HG03064 (cell line): Measurements from ENCODE around the gene PPP1R14C.
"Not testable (repeated sequence)": the region's sequence is repeated elsewhere in the genome, so short reads cannot be mapped to it uniquely, and the experiment has no call there.

Experiments used
- ATAC-seq: cut with Tn5 transposase; IDR thresholded peaks from one replicate; pipeline ENCODE4 v1.9.1; 2021; ENCODE audit warnings: low read depth; ENCODE audit not compliant: unreplicated experiment

PPP1R14C gene

DNA sequence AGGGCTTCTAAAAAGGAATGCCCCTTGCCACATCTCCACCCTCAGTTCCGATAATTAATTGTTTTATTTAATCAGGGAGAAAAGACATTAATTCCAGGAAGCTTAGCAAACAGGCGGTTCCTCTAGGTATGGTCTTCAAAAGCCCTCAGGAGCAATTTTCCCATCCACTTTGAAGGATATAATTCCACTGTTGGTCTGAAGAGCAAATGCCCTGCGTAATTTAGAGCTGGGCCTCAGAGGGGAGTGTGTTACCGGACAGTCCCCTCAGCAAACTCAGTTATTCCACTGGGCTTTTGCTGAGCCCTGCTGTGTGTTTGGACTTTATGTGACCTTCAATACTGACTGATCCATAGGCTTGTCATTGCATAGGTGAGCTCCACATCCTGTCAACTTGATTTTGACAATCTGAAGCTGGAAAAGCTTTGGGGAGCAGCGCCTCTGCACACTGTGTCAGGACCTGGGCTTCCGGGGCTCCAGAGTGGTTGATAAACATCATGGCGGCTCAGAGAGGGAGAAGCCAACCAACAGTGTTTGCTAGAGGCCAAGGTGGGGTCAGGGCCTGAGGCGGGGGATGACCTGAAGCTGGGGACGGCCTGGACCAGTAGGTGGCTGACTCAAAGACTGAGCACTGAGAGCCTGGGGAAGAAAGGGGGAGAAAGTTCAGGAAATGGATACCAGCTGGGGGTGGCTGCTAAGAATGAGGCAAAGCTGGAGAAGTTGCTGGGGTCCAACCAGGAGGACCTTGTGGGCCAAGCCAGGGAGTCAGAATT, 43.5 kb downstream of the PPP1R14C start:
- no peak for ATAC-seq

DNA sequence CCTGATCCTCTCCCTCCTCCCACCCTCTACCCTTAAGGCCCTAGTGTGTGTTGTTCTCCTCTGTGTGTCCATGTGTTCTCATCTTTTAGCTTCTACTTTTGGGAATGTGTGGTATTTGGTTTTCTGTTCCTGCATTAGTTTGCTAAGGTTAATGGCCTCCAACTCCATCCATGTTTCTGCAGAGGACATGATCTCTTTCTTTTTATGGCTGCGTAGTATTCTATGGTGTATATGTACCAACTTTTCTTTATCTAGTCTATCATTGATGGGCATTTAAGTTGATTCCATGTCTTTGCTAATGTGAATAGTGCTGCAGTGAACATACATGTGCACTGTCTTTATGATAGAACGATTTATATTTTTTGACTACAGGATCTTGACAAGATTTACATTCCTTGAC, 44.6 kb downstream of the PPP1R14C start:
- not testable (repeated sequence) for ATAC-seq

DNA sequence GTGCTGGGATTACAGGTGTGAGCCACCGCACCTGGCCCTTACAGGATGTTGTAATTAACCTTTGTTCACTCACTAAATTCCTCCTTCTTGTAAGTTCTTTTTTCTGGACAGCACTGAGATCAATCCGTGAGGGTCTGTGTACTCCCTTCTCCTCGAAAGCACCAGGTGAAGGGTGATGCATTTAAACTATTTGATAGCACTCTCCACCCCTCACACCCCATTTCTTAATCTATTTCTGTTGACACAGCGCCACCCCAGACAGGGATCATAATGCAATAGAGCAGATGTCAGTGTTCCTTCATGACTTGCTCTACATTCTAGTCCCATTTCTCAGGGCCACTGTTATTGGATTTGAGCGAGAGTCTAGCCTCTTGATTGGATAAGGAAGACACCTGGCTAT, 46.3 kb downstream of the PPP1R14C start:
- ATAC-seq, result no peak

DNA sequence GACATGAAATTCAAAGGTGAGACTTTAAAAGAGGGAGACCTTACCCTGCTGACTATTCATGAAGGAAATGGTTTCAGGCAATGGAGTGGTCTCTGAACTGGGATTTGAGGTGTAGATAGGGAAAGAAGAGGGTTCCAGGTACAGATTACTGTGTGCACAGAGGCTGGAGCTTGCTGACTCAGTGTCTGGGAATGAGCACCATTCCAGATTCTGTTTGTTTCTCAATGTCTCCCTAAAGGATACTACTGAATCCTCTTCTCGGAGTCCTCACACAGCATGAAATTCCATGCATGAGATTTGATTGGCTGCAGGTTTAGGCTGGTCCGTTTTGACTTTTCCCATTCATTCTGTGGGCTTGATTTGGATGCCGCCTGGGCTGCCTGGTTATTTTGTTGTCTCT, 49.0 kb downstream of the PPP1R14C start:
- no peak for ATAC-seq

DNA sequence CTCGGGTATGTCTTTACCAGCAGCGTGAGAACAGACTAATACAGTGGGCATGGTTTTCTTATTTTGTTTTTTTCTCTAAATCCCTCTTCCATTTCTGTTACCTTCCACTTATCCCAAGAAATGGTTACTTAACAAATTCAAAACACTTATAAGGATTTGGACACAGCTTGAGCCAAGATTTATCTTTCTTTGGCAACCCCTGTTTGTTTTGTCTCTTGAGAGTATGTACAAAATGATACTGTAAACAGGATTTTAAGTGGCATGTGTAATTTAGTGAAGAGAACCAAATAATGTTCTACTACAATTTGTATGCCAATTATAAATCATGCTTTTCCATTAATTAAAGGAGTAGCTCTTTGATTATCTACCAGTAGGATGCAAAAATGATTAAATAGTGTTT, 51.4 kb downstream of the PPP1R14C start:
- ATAC-seq, result no peak

DNA sequence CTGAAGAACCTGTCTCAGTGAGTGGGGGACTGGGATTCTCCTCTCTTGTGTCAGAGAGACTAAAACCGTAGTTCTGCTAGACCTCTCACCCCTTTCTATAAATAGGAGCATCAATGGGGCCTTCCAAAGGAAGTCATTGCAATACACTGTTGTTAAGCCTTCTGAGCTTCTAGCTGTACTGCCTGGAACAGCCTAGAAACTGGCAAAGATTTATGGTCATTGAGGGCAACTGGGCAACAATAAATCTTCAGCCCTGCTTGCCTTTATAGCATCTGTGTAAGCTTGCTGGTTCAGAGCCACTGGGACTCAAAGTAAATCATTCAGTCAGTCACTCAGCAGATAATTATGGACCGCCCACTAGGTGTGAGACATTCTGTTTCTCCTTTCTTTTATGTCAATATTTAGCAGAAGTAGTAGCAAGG, 53.2 kb downstream of the PPP1R14C start:
- ATAC-seq, result no peak

DNA sequence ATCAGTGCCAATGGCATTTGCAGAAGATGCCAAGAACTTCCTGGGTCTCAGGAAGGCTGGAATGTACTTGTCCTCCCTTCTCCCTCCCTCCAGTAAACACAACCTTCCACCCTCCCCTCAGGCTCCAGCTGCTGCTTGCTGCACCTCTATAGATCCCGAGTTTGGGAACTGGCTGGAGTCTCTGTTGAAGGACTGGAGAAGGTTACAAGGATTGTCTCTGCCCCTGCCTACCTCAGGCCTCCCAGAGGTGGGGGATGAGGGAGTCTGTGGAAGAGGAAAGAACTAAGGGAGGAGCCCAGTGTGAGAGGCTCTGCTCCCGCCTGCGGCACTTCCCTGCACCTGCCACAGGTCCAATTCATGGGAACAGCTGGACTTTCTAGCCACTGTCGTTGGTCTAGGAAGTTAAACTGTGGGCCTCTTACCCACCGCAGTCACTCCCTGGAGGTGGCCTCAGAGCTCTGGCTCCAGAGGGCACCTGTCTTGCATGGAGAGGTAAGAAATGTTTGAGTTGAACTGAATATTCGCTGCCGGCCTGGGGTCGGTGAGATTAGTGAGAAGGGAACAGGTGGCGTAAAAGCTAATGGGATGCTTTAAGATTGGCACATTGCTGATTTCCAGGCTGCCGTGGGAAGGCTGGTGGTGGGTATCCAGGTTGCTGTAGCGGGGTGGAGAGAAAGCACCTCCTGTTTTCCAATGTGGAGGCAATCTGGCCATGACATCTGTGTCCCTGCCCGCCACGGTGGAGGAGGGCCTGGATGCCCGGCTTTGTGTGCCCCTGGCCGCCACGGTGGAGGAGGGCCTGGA, 54.3 kb downstream of the PPP1R14C start:
- no peak for ATAC-seq

DNA sequence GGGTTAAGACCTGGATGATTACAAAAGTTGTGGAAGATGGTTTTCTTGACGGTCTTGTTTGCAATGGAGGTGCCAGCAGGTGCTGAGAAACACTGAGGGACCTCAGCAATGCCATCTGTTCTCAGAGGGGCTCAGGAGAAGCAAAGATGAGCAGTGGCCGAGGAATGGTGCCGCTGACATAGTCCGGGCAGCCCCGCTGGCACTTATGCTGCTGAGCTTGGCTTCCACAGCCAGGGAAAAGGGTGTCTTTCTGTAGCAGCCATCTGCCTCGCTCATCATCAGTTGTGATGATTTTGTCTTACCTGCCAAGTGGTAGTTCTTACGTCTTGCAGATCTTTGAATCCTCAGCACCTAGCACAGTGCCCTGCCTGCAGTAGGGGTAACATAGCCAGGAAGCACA, 55.7 kb downstream of the PPP1R14C start:
- no peak for ATAC-seq

DNA sequence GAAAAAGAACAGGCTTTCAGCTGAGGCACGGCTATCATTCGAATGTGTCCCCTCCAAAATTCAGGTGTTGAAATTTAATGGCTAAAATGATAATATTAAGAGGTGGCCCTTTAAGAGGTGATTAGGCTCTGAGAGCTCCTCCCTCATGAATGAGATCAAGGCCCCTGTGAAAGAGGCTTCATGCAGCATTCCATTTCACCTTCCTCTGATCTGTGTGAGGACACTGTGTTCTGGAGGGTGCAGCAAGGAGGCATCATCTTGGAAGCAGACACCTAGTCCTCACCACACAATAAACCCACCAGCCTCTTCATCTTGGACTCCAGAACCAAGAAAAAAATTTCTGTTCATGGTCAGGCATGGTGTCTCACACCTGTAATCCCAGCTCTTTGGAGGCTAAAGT, 56.4 kb downstream of the PPP1R14C start:
- ATAC-seq, result no peak

DNA sequence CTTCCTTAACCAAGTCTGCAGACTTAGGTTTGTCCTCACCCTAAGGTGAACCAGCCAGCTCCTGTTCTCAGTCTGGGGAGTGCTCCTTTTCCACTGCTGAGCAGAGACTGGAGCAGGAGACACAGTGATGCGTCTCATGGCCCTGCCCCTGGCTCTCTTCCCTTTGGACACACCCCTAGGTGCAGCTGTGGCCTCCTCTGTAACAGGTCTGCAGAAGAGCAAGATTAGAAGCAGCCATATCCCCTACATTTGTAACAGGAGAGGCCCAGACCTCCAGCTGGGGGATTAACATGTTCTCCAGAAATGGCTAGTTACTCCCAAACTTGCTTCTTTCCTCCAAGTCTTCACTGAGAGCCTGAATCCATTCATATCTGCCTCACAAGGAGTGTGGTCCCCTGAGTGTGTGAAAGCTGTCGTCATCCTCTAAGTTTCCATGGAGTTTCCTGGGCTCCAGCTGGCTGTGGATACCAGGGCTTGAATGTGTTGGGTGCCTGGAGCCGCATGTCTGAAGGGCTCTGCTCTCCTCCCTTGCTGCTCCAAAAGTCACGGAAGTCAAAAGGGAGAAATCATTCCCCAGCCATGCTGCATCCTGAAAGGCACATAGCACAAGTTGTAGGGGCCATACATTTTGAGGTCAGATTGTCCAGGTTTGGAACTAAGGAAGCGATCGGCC, 57.7 kb downstream of the PPP1R14C start:
- ATAC-seq, result no peak

DNA sequence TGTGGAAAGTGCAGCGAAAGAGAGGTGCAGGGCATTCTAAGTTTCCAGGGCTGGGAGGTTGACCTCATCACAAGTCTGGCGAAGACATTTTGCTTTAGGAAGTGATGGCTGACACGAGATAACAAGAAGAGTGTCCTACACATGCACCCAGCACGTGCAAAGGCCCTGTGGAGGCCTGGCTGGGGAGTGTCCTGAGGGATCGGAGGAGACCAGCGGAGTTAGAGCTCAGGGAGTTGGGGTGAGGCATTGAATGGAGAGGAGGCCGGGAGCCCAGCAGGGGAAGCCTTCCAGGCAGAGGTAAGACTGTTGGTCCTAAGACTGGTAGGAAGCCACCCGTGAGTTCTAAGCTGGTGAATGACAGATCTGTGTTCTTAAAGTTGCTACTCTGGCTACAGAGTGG, 58.4 kb downstream of the PPP1R14C start:
- ATAC-seq, result no peak

DNA sequence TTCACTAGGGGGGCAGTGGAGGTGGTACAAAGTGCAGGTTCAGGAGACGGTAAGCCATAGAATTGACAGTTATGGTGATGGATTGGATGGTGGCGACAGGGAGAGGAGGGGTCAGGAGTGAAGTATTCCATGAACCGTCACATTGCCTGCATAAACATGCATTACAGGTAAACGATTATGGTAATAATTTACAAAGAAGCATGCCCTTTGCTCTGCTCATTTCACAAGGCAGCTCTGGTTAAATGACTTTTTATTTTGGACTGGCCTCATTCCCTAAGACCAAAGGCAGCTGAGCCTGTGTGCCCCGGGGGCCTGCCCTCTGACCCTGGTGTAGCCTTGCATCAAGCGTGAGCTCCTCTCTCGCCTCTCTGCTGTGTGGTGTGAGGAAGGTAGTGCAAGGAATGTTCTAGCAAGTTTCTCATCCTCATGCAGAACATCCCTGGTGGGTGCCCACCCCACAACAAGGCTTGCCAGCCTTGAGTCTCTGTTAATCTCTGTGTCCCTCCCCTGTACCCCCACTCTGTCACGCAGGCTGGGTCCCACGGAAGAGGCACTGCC, 59.0 kb downstream of the PPP1R14C start:
- ATAC-seq, result no peak

DNA sequence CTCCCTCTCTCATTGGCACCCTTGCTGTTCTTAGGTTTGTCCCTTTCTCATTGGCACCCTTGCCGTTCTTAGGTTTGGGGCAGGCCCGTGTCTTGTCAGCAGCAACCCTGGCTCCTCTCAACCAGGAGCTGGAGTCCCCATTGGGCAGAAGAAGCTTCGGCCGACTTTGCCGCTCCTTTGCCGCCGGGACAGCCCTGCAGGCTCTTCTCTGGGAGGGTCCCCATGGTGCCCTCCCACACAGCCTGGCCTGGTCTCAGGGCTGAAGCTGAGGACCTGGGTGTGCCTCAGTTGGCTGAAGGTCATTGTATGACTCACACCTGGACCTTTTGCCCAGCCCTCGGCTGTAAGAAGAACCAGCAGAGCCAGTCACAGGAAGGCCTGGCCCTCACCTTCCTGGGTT, 59.6 kb downstream of the PPP1R14C start:
- ATAC-seq, result no peak

DNA sequence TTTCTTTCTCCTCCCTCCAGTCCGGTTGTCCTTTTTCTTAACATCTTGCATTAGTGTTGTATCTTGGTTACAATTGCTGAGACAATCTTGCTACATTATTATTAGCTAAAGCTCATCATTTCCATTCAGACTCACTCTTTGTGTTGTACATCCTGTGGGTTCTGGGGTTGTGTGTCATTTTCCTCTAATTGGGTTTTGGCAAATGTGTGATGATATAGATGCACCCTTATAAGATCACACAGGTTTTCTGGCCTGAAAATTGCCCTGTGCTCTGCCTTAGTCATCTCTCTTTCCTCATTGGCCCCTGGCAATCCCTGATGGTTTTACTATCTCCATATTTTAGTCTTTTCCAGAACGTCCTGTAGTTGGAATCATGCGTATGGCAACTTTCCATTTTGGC, 60.1 kb downstream of the PPP1R14C start:
- ATAC-seq, result no peak

DNA sequence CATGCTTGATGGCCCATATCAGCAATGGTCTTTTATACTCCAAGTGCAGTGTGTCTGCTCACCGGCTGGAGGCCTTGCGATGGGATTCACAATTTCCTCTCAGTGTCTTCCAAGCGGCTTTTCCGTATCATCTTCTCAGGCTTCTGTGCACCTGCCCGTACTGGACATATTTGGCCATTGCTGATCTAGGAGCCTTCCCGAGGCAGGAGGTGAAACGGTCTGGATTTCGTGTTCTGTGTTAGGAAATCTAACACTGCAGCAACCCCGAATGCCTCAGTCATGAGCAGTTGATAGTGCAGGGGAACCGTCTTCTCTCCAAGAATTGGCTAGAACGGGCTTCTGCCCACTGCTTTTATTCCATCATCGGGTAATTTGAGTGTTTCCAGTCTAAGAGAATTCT, 60.5 kb downstream of the PPP1R14C start:
- no peak for ATAC-seq

DNA sequence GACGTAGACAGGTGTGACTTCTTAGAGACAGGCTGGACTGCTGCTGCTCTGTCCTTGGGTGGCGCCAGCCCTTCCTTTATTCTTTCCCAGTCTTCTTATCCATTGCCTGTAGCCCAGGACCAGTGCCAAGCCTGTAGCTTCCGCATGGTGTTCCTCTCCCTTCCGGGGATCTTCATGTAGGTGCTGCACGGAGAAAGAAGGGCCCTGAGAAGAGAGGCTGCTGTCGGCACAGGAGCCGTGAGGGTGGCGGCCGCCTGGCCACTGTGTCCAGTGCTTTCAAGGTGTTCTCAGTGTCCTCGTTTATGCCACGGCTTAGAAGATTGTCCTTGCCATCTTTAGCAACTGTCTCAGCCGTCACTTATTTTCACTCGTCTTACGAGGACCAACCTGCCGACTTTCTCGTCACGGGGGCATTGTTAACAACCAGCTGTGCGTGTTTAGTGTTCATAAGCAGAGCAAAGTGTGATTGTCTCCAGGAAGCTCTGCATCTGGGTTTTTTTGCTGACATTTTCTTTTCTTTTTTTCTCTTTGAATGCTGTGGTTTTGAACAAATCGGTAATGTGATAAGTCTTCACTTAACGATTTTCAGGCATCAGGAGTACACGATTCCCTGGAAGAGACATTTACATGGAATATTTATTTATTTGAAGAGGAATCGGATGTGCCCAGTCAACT, 61.2 kb downstream of the PPP1R14C start:
- ATAC-seq, result no peak

DNA sequence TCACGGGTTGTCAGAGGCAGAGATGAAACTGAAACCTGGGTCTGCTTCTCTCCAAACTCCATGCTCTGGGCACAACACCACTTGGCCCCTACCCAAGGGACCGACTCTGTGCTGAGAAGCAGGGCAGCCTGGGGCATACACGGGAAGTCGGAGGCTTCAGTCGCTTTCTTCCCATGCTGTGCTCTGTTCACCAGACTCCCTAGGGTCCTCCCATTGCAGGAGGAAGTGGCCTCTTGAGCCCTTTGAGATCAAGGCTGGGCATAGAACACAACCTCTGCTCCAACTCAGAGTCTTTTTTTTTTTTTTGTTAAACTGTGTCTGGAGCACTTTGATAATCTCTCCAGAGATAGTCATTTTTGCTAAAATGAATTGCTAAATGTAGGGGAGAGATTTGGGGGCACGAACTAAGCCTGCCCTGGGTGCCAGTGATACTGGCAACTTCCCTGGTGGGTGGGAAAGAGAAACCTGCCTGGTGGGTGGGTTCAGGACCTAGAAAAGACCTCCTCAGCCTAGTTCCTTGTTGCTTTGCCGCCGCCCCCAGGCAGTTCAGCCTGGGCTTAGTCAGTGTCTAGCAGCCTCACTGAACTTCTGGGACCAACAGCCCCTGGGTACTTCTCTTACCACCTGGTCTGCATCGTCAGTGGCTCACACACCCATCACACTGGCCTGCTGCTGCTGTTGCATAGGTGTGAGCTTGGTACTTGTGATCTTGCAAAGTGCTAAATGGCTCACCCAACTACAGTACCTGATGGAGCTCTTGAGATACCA, 62.0 kb downstream of the PPP1R14C start:
- ATAC-seq, result no peak

DNA sequence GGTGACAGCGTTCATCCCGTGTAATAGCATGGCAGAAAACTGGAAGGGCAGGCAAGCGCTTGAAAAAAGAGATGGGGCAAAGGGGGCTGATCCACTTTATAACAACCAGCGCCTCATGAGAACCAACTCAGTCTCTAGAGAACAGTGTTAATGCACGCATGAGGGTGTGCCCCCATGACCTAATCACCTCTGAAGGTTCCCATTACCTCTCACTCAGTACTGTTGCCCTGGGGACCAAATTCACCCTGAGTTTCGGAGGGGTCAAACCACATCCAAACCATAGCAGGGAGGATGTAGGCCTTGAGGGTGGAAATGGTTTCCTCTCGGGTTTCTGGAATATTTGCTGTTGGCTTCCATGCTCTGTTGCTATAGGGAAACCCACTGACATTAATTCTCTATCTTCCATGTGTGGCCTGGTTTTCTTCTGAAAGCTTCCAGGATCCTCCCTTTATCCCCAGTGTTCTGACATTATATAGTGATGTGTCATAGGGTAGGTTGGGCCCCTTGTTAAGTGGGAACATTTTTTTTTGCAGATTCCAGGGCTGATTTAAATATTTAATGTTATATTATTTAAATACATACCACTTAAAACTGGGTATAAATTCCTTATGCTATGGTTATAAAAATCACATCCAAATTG, 65.2 kb downstream of the PPP1R14C start:
- no peak for ATAC-seq

DNA sequence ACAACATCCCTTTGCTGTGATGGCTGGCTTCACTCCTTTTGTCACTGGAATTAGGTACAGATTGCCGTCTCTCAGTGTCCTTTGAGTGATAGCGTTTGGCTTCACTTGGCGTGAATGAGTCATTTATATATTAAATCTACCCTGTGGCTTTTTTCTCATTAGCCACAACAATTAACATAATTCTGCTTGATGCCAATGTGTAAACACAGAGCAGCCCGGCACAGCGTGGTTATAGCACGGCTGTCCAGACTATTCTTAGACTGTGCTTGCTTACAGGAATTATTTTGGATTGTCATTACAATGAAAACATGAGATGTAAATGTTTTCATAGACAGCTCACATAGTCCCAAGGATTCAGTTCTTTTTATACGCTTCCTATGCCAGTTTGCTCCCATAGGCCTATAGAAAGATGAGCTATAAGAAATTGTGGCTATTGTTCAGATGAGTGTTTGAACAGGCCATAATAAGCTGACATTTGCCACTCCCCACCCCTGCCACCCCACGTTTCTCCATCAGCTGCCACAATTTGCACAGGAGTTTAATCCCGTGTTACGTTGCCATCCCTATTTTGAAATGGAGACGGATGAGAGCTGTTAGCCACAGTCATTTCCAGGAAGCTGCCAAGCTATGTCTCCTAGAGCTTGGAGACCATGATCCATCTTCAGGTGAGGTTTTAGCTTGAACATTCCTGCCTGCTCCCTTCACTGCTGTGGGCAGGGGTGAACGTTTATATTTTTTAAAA, 65.9 kb downstream of the PPP1R14C start:
- no peak for ATAC-seq
